Left ventricle myocardium inferior (tissue), 1 donor: ENCODE results near the gene C1QTNF1. TPM values are rescaled to one million over a fixed set of nuclear protein-coding genes. Genes with fewer than 3 reads are reported as not detected.

Experiments used
- DNase-seq: peaks from one replicate; pipeline ENCODE4 v3.0.0-alpha.2; 2020
- H3K27ac ChIP-seq: fragments of 200-600 bp; replicated peaks from 2 replicates; pipeline ENCODE4 v1.8.0; 2021
- H3K27me3 ChIP-seq: fragments of 200-600 bp; 2 replicates; pipeline ENCODE4 v1.8.0; 2021; ENCODE audit warnings: low read depth
- H3K36me3 ChIP-seq: fragments of 200-600 bp; 2 replicates; pipeline ENCODE4 v1.8.0; 2021
- H3K4me1 ChIP-seq: fragments of 200-600 bp; 2 replicates; pipeline ENCODE4 v1.8.0; 2021
- H3K4me3 ChIP-seq: fragments of 200-600 bp; 2 replicates; pipeline ENCODE4 v1.8.0; 2021; ENCODE audit warnings: mild to moderate bottlenecking, moderate library complexity
- H3K9me3 ChIP-seq: fragments of 200-600 bp; replicated peaks from 2 replicates; pipeline ENCODE4 v1.8.0; 2021
- CTCF ChIP-seq: fragments of 200-600 bp; IDR thresholded peaks from 2 replicates; pipeline ENCODE4 v1.8.0; 2021; ENCODE audit warnings: antibody characterized with exemption, mild to moderate bottlenecking, borderline replicate concordance
- intact Hi-C: fragments of 100-400 bp; cut with micrococcal nuclease; formaldehyde crosslinking; loops from one replicate; pipeline ENCODE4 v1.11.0; 2022
- total RNA-seq: library from RNA; stranded (reverse); fragmentation: NEBNext Ultra II Directional; extraction: Animal tissue kit (Norgen Biotek cat#: 25700); gene quantifications from one replicate; pipeline ENCODE4 v1.2.1, GENCODE V29; 2021
- donor health status: DM: no; HTN: yes; CAD: no; lungs with severe emphysema.

C1QTNF1 gene
- total RNA-seq, 1 donor from 2014 or later, result 146 TPM

- H3K4me1 ChIP-seq, result no peaks in the 10 kb centered on the region
- peaks cover 99% of the 10 kb centered on the region for H3K27me3 ChIP-seq
- no peak overlapping the region for H3K4me3 ChIP-seq
- no peaks in the 10 kb centered on the region for H3K36me3 ChIP-seq
- no peaks in the 10 kb centered on the region for H3K9me3 ChIP-seq
- H3K27ac ChIP-seq, result no peak overlapping the region
- TF ChIP-seq CTCF, result no peak
- DNase-seq, result no peak
- intact Hi-C loops, result no loop called here
These were observed 72.5 kb downstream of the C1QTNF1 start for GRCh38 chr17:79096477-79096876.

- intact Hi-C loops, result no loop called here
- TF ChIP-seq CTCF, result no peak
- Histone ChIP-seq H3K9me3 (no peaks in the 10 kb centered on the region), H3K27me3 (peaks cover 99% of the 10 kb centered on the region), H3K4me3 (no peak overlapping the region), H3K4me1 (no peaks in the 10 kb centered on the region), H3K27ac (no peak overlapping the region), H3K36me3 (no peaks in the 10 kb centered on the region)
- no peak for DNase-seq
These were observed 73.5 kb downstream of the C1QTNF1 start for GRCh38 chr17:79097226-79098055.

GRCh38 chr17:79098282-79098867 lies 74.4 kb downstream of the C1QTNF1 start:
- no peak overlapping the region for H3K27ac ChIP-seq
- H3K4me1 ChIP-seq, result no peaks in the 10 kb centered on the region
- no peak for DNase-seq
- no peaks in the 10 kb centered on the region for H3K9me3 ChIP-seq
- peaks cover 99% of the 10 kb centered on the region for H3K27me3 ChIP-seq
- H3K4me3 ChIP-seq, result no peak overlapping the region
- no peak for TF ChIP-seq CTCF
- H3K36me3 ChIP-seq, result no peaks in the 10 kb centered on the region
- intact Hi-C loops, result no loop called here

Other genes starting within 250 kb of the C1QTNF1 start
- 28.9 TPM for gene CYTH1, start 241.9 kb upstream of the C1QTNF1 start, total RNA-seq
- 19.4 TPM for gene USP36, start 183.4 kb upstream of the C1QTNF1 start, total RNA-seq
- 0.55 TPM for gene CEP295NL, start 121.0 kb upstream of the C1QTNF1 start, total RNA-seq
- 91.8 TPM for gene TIMP2, start 98.8 kb upstream of the C1QTNF1 start, total RNA-seq
- 585 TPM for gene LGALS3BP, start 44.2 kb upstream of the C1QTNF1 start, total RNA-seq
- gene CANT1, start 14.4 kb upstream of the C1QTNF1 start, total RNA-seq, result 24.2 TPM
- gene ENGASE, start 50.7 kb downstream of the C1QTNF1 start, total RNA-seq, result 31.5 TPM